HEK293T (cell line): ENCODE measurements around the gene HS3ST6.
A peak's percentile ranks its signal among the peaks of the same experiment; 100 is the strongest.

Experiments
- CTCF ChIA-PET: fragments of 350-600 bp; formaldehyde crosslinking; extraction: SDS; loops from one replicate; lab custom pipeline; 2021; ENCODE audit warnings: antibody characterized with exemption, inconsistent platforms; lab: Yijun Ruan, JAX
- POLR2A ChIA-PET: fragments of 350-600 bp; formaldehyde crosslinking; extraction: SDS; loops from one replicate; lab custom pipeline; 2020; ENCODE audit warnings: antibody characterized with exemption, inconsistent platforms; lab: Yijun Ruan, JAX
- DNase-seq: peaks from one replicate; pipeline ENCODE4 v3.0.0; 2012; ENCODE audit warnings: mixed read lengths; ENCODE audit errors: extremely low spot score
- ARNT ChIP-seq: fragments of 450-650 bp; IDR thresholded peaks from 2 replicates; pipeline ENCODE4 v1.6.1; 2017; ENCODE audit warnings: mild to moderate bottlenecking
- BHLHE40 ChIP-seq: fragments of 450-650 bp; IDR thresholded peaks from 2 replicates; pipeline ENCODE4 v1.6.1; 2016; ENCODE audit warnings: mild to moderate bottlenecking, moderate library complexity, borderline replicate concordance
- CTBP1 ChIP-seq: fragments of 450-650 bp; IDR thresholded peaks from 2 replicates; pipeline ENCODE4 v1.6.1; 2016; ENCODE audit warnings: borderline replicate concordance
- ELF4 ChIP-seq: fragments of 450-650 bp; IDR thresholded peaks from 2 replicates; pipeline ENCODE4 v1.6.1; 2017; ENCODE audit warnings: antibody characterized with exemption
- FOXA1 ChIP-seq: fragments of 450-650 bp; IDR thresholded peaks from 2 replicates; pipeline ENCODE4 v1.6.1; 2016; ENCODE audit warnings: mild to moderate bottlenecking
- FOXK2 ChIP-seq: fragments of 450-650 bp; IDR thresholded peaks from 2 replicates; pipeline ENCODE4 v1.6.1; 2016; ENCODE audit warnings: mild to moderate bottlenecking
- FOXM1 ChIP-seq: fragments of 450-650 bp; IDR thresholded peaks from 2 replicates; pipeline ENCODE4 v1.6.1; 2017; ENCODE audit warnings: mild to moderate bottlenecking, borderline replicate concordance
- HDGF ChIP-seq: fragments of 450-650 bp; IDR thresholded peaks from 2 replicates; pipeline ENCODE4 v1.6.1; 2017; ENCODE audit warnings: antibody characterized with exemption, borderline replicate concordance
- L3MBTL2 ChIP-seq: fragments of 450-650 bp; conservative IDR thresholded peaks from 2 replicates; pipeline ENCODE4 v1.6.1; 2016; ENCODE audit warnings: mild to moderate bottlenecking
- LEF1 ChIP-seq: fragments of 450-650 bp; IDR thresholded peaks from 2 replicates; pipeline ENCODE4 v1.6.1; 2017; ENCODE audit warnings: mild to moderate bottlenecking, borderline replicate concordance
- NFRKB ChIP-seq: fragments of 450-650 bp; IDR thresholded peaks from 2 replicates; pipeline ENCODE4 v1.6.1; 2016; ENCODE audit warnings: mild to moderate bottlenecking, moderate library complexity
- PKNOX1 ChIP-seq: fragments of 450-650 bp; IDR thresholded peaks from 2 replicates; pipeline ENCODE4 v1.6.1; 2016
- SP1 ChIP-seq: fragments of 450-650 bp; IDR thresholded peaks from 2 replicates; pipeline ENCODE4 v1.6.1; 2017
- SUZ12 ChIP-seq: fragments of 450-650 bp; IDR thresholded peaks from 2 replicates; pipeline ENCODE4 v1.6.1; 2016; ENCODE audit warnings: mild to moderate bottlenecking
- TARDBP ChIP-seq: fragments of 450-650 bp; IDR thresholded peaks from 2 replicates; pipeline ENCODE4 v1.6.1; 2016
- ZNF384 ChIP-seq: fragments of 450-650 bp; IDR thresholded peaks from 2 replicates; pipeline ENCODE4 v1.6.1; 2016

Gene HS3ST6

DNA sequence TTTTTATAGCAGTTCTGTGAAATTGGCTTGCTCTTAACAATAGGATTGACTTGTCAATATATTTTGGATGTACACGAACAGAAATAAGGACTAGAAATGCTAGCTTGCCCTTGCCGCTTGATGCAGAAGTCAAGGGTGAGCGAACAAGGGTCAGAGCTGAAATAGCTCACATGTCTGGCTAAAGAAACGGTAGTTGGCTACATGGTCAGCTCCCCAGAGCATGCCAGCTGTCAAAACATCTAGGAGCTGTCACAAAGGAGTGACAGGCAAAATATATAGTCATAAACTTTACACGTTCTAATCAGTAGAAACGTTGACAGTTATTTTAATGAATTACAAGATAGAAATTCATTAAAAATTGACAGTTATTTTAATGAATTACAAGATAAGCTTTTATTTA lies 43.4 kb downstream of the HS3ST6 start:
- POLR2A ChIA-PET, result interaction anchor here (1.2 kb wide), 1 partner anchor 90 kb away, joined by 3 read pairs; the partner anchor contains the start of gene RPS2
- CTCF ChIA-PET, result no interaction called here
- DNase-seq, result no peak
- TF ChIP-seq ZNF384 (no peak), LEF1 (no peak), PKNOX1 (peak; percentile 61)

DNA sequence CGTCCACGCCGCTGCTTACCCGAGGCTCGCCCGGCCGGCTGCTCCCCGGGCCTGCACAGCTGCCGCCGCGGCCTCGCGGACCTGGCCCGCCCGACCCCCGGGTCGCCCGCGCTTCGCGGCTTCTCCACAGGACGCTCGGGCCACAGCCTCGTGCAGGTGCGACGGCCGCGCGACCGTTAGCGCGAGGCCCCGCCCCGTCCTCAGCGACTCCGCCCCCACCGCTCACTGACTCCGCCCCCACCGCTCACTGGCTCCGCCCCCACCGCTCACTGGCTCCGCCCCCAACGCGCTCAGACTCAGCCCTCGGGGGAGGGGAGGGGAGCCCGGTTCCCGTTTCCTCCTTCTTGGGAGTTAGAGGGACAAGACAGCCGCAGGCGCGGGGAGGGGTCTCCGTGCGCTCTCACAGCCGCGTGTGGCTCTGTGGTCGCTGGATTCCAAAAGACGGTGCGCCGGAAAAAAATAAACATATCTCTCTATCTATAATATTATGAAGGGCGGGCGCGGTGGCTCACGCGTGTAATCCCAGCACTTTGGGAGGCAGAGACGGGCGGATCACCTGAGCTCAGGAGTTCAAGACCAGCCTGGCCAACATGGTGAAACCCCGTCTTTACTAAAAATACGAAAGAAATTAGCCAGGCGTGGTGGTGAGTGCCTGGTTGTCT lies 46.1 kb downstream of the HS3ST6 start, which contains the start of gene MEIOB:
MEIOB (minus strand) TSS at position 191 of the 662 bp plus-strand sequence. CDS start 3,989 bp downstream, outside the sequence.
- POLR2A ChIA-PET, result no interaction called here
- TF ChIP-seq ELF4 (no peak), FOXA1 (no peak), LEF1 (no peak), CTBP1 (no peak), HDGF (no peak), L3MBTL2 (no peak), NFRKB (no peak), TARDBP (no peak), FOXK2 (no peak), ARNT (no peak), BHLHE40 (no peak), SUZ12 (no peak), SP1 (no peak), ZNF384 (no peak), PKNOX1 (no peak), FOXM1 (no peak)
- no peak for DNase-seq
- CTCF ChIA-PET, result no interaction called here

DNA sequence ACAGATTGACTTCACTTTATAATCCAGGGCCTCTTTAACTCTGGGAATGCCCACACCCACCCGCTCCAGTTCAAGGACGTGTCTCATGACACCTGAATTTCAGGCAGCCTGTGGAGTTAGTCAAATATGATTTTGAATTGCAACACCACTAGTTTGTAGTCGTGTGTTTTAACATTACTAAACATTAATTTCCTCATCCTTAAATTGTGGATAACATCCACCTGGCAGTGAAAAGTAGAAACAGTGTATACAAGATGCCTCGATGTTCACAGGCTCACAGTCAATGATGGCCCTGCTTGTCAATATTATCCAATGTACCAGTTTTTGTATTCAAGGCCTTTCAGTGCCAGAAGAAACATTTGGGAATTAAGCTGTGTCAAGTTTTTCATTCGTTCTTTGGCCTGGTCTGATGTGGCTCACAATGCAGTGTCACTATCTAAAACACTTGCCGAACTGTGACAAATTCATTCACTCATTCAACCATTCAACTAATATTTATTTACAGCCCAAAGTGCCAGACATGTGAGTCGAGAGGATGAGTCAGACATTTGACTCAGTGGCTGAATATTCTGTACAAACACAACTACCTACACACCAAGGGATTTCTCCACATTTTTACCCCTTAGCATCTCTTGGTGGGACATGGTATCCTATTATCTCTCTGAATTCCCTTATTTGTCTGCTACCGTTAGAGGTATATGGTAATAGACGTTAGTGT lies 47.7 kb downstream of the HS3ST6 start:
- ChIA-PET CTCF (interaction anchor here (0.6 to 1.2 kb wide), 3 partner anchors 10 to 53 kb away, joined by 3 to 4 read pairs (median 3); no protein-coding TSS in a partner anchor), POLR2A (interaction anchor here (1.0 kb wide), 1 partner anchor 94 kb away, joined by 7 read pairs; the partner anchor contains the start of gene RPS2)

GRCh38 chr16:1865902-1866690 lies 52.1 kb downstream of the HS3ST6 start:
- CTCF ChIA-PET, result interaction anchor here (0.6 to 1.4 kb wide), 3 partner anchors 62 to 75 kb away, joined by 3 to 5 read pairs (median 4); no protein-coding TSS in a partner anchor
- TF ChIP-seq SUZ12 (no peak), TARDBP (no peak), PKNOX1 (no peak), ELF4 (no peak), FOXK2 (no peak), ZNF384 (no peak), FOXA1 (no peak), CTBP1 (no peak), L3MBTL2 (no peak)
- DNase-seq, result no peak
- POLR2A ChIA-PET, result interaction anchor here (1.2 kb wide), 1 partner anchor 99 kb away, joined by 5 read pairs; the partner anchor contains the start of gene RPS2

More for the DNA sequence above, 47.7 kb downstream of the HS3ST6 start:
- TF ChIP-seq BHLHE40, result no peak
- TF ChIP-seq FOXM1, result no peak
- no peak for TF ChIP-seq NFRKB
- no peak for TF ChIP-seq FOXA1
- no peak for TF ChIP-seq ELF4
- TF ChIP-seq TARDBP, result no peak
- no peak for TF ChIP-seq L3MBTL2
- TF ChIP-seq SUZ12, result no peak
- TF ChIP-seq ARNT, result no peak
- TF ChIP-seq SP1, result no peak
- TF ChIP-seq FOXK2, result no peak
- TF ChIP-seq HDGF, result no peak
- no peak for TF ChIP-seq PKNOX1
- no peak for TF ChIP-seq CTBP1
- no peak for TF ChIP-seq ZNF384
- no peak for TF ChIP-seq LEF1
- DNase-seq, result no peak
